ENCODE data around the gene PTPRR. TPM values are rescaled to one million over a fixed set of nuclear protein-coding genes. Genes with fewer than 3 reads are reported as not detected.

Gene PTPRR
- polyA plus RNA-seq, 1 donor = 3.0 TPM

- Histone ChIP-seq H3K27me3 (ENCODE audit: control insufficient read depth, insufficient read depth, low read length) (no peaks in the 10 kb centered on the region), H3K4me3 (ENCODE audit: low read length) (no peak overlapping the region), H3K9me3 (ENCODE audit: control insufficient read depth, low read depth, low read length) (no peaks in the 10 kb centered on the region), H3K4me1 (ENCODE audit: control insufficient read depth, insufficient read depth, low read length) (no peaks in the 10 kb centered on the region), H3K36me3 (ENCODE audit: control insufficient read depth, insufficient read depth, low read length) (no peaks in the 10 kb centered on the region), H3K27ac (ENCODE audit: low read length) (no peak overlapping the region)
- WGBS (ENCODE audit: insufficient coverage, low lambda C conversion rate) = no CpG with 5 or more reads among the region's 1 CpG
- DNase-seq = no peak
Measured at GRCh38 chr12:70842942-70843341, 77.6 kb downstream of the PTPRR start.

DNA sequence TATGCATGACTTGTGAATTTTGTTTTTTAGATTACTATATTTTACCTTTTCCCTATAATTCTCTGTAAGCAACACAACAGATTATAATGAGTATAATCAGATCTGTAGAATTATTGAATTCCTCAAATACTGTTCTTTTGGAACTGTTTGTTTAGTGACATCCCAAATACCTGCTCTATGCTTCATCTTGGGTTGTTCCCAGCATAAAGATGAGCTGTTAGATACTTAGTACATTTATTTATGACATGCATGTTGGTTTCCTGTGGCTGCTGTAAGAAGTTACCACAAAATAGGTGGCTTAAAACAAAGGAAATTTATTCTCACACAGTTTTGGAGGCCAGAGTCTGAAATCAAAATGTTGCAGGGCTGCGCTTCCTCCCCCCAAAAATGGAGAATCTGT lies 78.4 kb downstream of the PTPRR start:
- Histone ChIP-seq H3K4me1 (ENCODE audit: control insufficient read depth, insufficient read depth, low read length) (no peaks in the 10 kb centered on the region), H3K9me3 (ENCODE audit: control insufficient read depth, low read depth, low read length) (no peaks in the 10 kb centered on the region), H3K27ac (ENCODE audit: low read length) (no peak overlapping the region), H3K36me3 (ENCODE audit: control insufficient read depth, insufficient read depth, low read length) (no peaks in the 10 kb centered on the region), H3K27me3 (ENCODE audit: control insufficient read depth, insufficient read depth, low read length) (no peaks in the 10 kb centered on the region), H3K4me3 (ENCODE audit: low read length) (no peak overlapping the region)
- DNase-seq = no peak
- no CpG with 5 or more reads among the region's 1 CpG for WGBS (ENCODE audit: insufficient coverage, low lambda C conversion rate)

- WGBS (ENCODE audit: insufficient coverage, low lambda C conversion rate) = no CpG with 5 or more reads among the region's 4 CpGs
Measured at GRCh38 chr12:70840656-70841350, 79.7 kb downstream of the PTPRR start.

DNA sequence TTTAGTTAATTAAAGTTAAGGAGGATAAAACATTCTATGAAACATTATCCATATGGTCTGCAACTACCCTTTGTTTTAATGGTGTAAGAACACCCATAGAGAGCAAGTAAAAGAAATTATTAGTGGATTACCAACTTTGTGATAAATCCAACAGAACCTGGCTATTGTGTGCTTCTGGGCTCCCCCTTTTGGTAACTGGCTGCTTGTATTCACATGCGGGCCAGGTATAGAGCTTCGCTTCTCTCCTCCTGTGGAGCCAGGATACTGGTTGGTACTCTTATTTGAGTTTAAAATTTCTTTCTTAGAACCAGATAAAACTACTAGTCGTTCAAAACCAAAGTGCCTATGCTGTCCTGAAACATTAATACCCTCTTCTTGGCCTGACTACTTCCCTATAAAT lies 81.0 kb downstream of the PTPRR start:
- H3K9me3 ChIP-seq (ENCODE audit: control insufficient read depth, low read depth, low read length) = no peaks in the 10 kb centered on the region
- H3K36me3 ChIP-seq (ENCODE audit: control insufficient read depth, insufficient read depth, low read length) = no peaks in the 10 kb centered on the region
- H3K4me3 ChIP-seq (ENCODE audit: low read length) = no peak overlapping the region
- no peak for DNase-seq
- WGBS (ENCODE audit: insufficient coverage, low lambda C conversion rate) = 57% methylated on average over 1 of the region's 3 CpGs
- H3K4me1 ChIP-seq (ENCODE audit: control insufficient read depth, insufficient read depth, low read length) = no peaks in the 10 kb centered on the region
- no peaks in the 10 kb centered on the region for H3K27me3 ChIP-seq (ENCODE audit: control insufficient read depth, insufficient read depth, low read length)
- H3K27ac ChIP-seq (ENCODE audit: low read length) = no peak overlapping the region

More at GRCh38 chr12:70840656-70841350, 79.7 kb downstream of the PTPRR start:
- Histone ChIP-seq H3K27ac (ENCODE audit: low read length) (peak overlapping the region; percentile 14), H3K9me3 (ENCODE audit: control insufficient read depth, low read depth, low read length) (no peaks in the 10 kb centered on the region), H3K4me1 (ENCODE audit: control insufficient read depth, insufficient read depth, low read length) (no peaks in the 10 kb centered on the region), H3K36me3 (ENCODE audit: control insufficient read depth, insufficient read depth, low read length) (no peaks in the 10 kb centered on the region), H3K4me3 (ENCODE audit: low read length) (no peak overlapping the region), H3K27me3 (ENCODE audit: control insufficient read depth, insufficient read depth, low read length) (no peaks in the 10 kb centered on the region)
- DNase-seq = peak; percentile 43 to 51

DNA sequence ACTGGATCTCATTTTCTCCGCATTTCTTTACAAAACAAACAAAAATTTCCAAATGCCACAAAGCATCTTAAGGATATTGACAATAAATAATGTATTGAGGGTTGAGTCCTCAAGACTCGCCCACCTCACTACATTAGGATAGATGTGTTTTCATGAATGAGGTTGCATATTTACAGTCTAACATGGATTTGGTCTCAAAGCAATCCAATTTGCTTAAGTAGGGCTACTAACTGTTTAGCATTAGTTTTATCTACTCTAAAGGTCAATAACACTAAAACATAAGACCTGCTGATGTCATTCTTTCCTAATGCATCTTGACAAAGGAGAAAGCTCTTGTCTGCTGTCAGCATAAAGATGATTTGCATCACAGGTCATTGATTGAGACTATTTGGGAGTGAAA lies 82.4 kb downstream of the PTPRR start:
- 0% methylated on average over 1 of the region's 2 CpGs for WGBS (ENCODE audit: insufficient coverage, low lambda C conversion rate)
- Histone ChIP-seq H3K36me3 (ENCODE audit: control insufficient read depth, insufficient read depth, low read length) (no peaks in the 10 kb centered on the region), H3K27ac (ENCODE audit: low read length) (no peak overlapping the region), H3K9me3 (ENCODE audit: control insufficient read depth, low read depth, low read length) (no peaks in the 10 kb centered on the region), H3K4me3 (ENCODE audit: low read length) (no peak overlapping the region), H3K4me1 (ENCODE audit: control insufficient read depth, insufficient read depth, low read length) (no peaks in the 10 kb centered on the region), H3K27me3 (ENCODE audit: control insufficient read depth, insufficient read depth, low read length) (no peaks in the 10 kb centered on the region)
- DNase-seq = peak in 1 of 2 donors; percentile 47

DNA sequence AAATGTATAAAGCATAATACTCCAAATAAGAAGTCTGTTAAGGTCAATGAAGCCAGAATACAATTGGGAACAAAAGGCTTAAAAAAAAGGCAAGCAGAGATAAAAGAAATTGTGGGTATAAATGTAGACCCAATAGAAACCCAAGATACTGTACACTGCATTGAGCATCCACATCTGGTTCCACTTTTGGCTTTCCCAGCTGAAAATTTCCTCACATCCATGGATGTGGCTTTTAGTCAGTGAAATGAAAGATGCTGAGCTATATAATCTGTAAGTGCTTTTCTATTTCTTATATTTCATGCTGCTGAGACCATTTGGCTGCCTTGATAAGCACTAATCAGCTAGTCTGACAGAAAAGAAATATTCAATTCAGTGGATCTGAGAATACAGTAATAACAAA lies 83.5 kb downstream of the PTPRR start:
- H3K9me3 ChIP-seq (ENCODE audit: control insufficient read depth, low read depth, low read length) = no peaks in the 10 kb centered on the region
- no peaks in the 10 kb centered on the region for H3K27me3 ChIP-seq (ENCODE audit: control insufficient read depth, insufficient read depth, low read length)
- H3K36me3 ChIP-seq (ENCODE audit: control insufficient read depth, insufficient read depth, low read length) = no peaks in the 10 kb centered on the region
- DNase-seq = no peak
- H3K4me1 ChIP-seq (ENCODE audit: control insufficient read depth, insufficient read depth, low read length) = peaks cover 8% of the 10 kb centered on the region
- no peak overlapping the region for H3K27ac ChIP-seq (ENCODE audit: low read length)
- no peak overlapping the region for H3K4me3 ChIP-seq (ENCODE audit: low read length)

DNA sequence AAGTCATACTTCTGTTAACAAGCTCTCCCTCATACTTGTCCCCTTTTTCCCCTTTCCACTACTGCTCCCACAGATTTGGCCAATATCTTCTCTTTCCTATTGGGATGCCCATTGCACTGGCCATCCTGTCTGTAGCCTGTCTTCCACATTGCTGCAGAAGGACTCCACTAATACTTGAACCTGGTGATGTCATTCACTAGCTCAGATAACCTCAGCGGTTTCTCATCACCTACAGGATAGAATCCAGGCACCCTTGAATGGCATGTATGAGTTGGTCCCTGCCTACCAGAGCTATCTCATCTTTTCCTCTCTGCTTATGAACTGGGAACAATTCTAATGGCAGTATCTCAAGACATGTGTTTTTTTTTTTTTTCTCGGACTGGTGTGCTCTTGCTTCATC lies 84.6 kb downstream of the PTPRR start:
- Histone ChIP-seq H3K9me3 (ENCODE audit: control insufficient read depth, low read depth, low read length) (no peaks in the 10 kb centered on the region), H3K36me3 (ENCODE audit: control insufficient read depth, insufficient read depth, low read length) (no peaks in the 10 kb centered on the region), H3K27ac (ENCODE audit: low read length) (no peak overlapping the region), H3K4me3 (ENCODE audit: low read length) (no peak overlapping the region), H3K4me1 (ENCODE audit: control insufficient read depth, insufficient read depth, low read length) (peaks cover 13% of the 10 kb centered on the region), H3K27me3 (ENCODE audit: control insufficient read depth, insufficient read depth, low read length) (no peaks in the 10 kb centered on the region)
- whole genome bisulfite sequencing (ENCODE audit: insufficient coverage, low lambda C conversion rate) = no CpG with 5 or more reads among the region's 2 CpGs
- no peak for DNase-seq

DNA sequence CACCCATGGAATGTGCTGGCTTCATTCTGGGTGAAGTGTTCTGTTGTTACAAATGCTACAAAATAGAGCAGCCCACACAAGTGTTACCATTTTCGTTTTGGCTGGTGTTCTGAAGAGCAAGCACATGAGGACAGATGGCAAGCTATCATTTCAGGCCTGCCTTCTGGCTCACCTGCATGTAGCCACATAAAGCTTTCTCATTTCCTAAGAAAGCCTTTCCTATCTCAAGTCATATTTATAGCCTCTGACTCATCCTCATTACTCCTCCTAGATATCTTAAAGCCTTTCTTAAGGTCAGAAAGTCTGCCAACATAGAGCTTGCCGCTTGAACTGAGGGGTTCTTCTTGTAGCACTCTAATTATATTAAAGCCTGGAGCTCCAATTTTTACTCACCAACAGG lies 89.0 kb downstream of the PTPRR start:
- DNase-seq = peak; percentile 56 to 77
- Histone ChIP-seq H3K4me1 (ENCODE audit: control insufficient read depth, insufficient read depth, low read length) (peaks cover 28% of the 10 kb centered on the region), H3K27ac (ENCODE audit: low read length) (peak overlapping the region; percentile 72), H3K36me3 (ENCODE audit: control insufficient read depth, insufficient read depth, low read length) (no peaks in the 10 kb centered on the region), H3K9me3 (ENCODE audit: control insufficient read depth, low read depth, low read length) (no peaks in the 10 kb centered on the region), H3K27me3 (ENCODE audit: control insufficient read depth, insufficient read depth, low read length) (no peaks in the 10 kb centered on the region), H3K4me3 (ENCODE audit: low read length) (no peak overlapping the region)
- 17% methylated on average over 1 of the region's 2 CpGs for WGBS (ENCODE audit: insufficient coverage, low lambda C conversion rate)

GRCh38 chr12:70830221-70831061 lies 90.1 kb downstream of the PTPRR start:
- peaks cover 32% of the 10 kb centered on the region for H3K4me1 ChIP-seq (ENCODE audit: control insufficient read depth, insufficient read depth, low read length)
- H3K27me3 ChIP-seq (ENCODE audit: control insufficient read depth, insufficient read depth, low read length) = no peaks in the 10 kb centered on the region
- H3K9me3 ChIP-seq (ENCODE audit: control insufficient read depth, low read depth, low read length) = no peaks in the 10 kb centered on the region
- no CpG with 5 or more reads among the region's 4 CpGs for WGBS (ENCODE audit: insufficient coverage, low lambda C conversion rate)
- DNase-seq = peak in 1 of 2 donors; percentile 69
- no peak overlapping the region for H3K4me3 ChIP-seq (ENCODE audit: low read length)
- H3K36me3 ChIP-seq (ENCODE audit: control insufficient read depth, insufficient read depth, low read length) = no peaks in the 10 kb centered on the region
- peak overlapping the region; percentile 72 for H3K27ac ChIP-seq (ENCODE audit: low read length)

DNA sequence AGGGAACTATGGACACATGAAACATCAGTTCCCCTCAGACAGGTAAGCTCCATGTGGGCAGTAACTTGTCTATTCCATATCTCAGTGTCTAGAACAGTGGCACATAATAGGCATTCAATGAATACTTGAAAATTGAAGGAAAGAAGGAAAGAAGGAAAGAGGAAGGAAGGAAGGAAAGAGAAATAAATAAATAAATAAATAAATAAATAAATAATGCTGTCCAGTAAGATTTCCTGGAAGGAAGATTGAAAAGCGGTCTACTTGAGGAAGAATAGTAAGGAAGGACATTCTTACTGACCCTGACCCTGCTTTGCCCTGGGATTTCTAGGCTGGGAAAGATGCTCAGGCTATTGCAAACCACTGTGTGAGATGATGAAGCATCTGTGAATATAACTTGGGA lies 91.5 kb downstream of the PTPRR start:
- Histone ChIP-seq H3K27me3 (ENCODE audit: control insufficient read depth, insufficient read depth, low read length) (no peaks in the 10 kb centered on the region), H3K4me1 (ENCODE audit: control insufficient read depth, insufficient read depth, low read length) (peaks cover 32% of the 10 kb centered on the region), H3K27ac (ENCODE audit: low read length) (no peak overlapping the region), H3K9me3 (ENCODE audit: control insufficient read depth, low read depth, low read length) (no peaks in the 10 kb centered on the region), H3K4me3 (ENCODE audit: low read length) (no peak overlapping the region), H3K36me3 (ENCODE audit: control insufficient read depth, insufficient read depth, low read length) (no peaks in the 10 kb centered on the region)
- no peak for DNase-seq
- WGBS (ENCODE audit: insufficient coverage, low lambda C conversion rate) = no CpG with 5 or more reads among the region's 1 CpG
